ENCODE results near the gene USP22. TPM values are rescaled to one million over a fixed set of nuclear protein-coding genes. Genes with fewer than 3 reads are reported as not detected.

The USP22 gene
- total RNA-seq, 1 experiment from 2014 or later: 210 TPM

GRCh38 chr17:21043296-21044232 is 753 bp upstream of the USP22 start:
- Histone ChIP-seq H3K79me2 (ENCODE audit: insufficient read depth, low read length) (peaks cover 36% of the 10 kb centered on the region), H3K4me3 (replicated peaks in 1 of 2; ENCODE audit: low read depth in 1 of 2, low read length in 2 of 2) (peak overlapping the region; percentile 54 to 59), H3K36me3 (ENCODE audit: control insufficient read depth in 1 of 2, insufficient read depth in 2 of 2, low read length in 2 of 2) (peaks cover 0 to 5% of the 10 kb centered on the region in 2 experiments; a peak in 1 of 4 replicates), H3K9ac (ENCODE audit: low read length) (peak overlapping the region; percentile 67), H3K27ac (ENCODE audit: low read depth, low read length) (peak overlapping the region; percentile 96), H4K20me1 (ENCODE audit: insufficient read depth) (peaks cover 11% of the 10 kb centered on the region), H3K4me1 (ENCODE audit: control insufficient read depth in 1 of 2, insufficient read depth in 2 of 2, low read length in 2 of 2) (peaks cover 11 to 28% of the 10 kb centered on the region in 2 experiments), H3K4me2 (ENCODE audit: low read length) (peak overlapping the region; percentile 68), H3K9me3 (ENCODE audit: control insufficient read depth in 1 of 2, insufficient read depth in 1 of 2, low read depth in 1 of 2, low read length in 2 of 2) (no peaks in the 10 kb centered on the region), H2AFZ (ENCODE audit: low read depth, low read length, poor library complexity, severe bottlenecking) (peak overlapping the region; percentile 3), H3K27me3 (ENCODE audit: insufficient read depth, low read length) (no peaks in the 10 kb centered on the region), H3K9me2 (ENCODE audit: insufficient read depth) (no peaks in the 10 kb centered on the region)
- ChIA-PET CTCF (interaction anchor here (0.5 to 2.7 kb wide), 15 partner anchors 9 to 414 kb away, joined by 3 to 20 read pairs (median 6); no protein-coding TSS in a partner anchor), POLR2A (interaction anchor here (0.8 to 2.5 kb wide), 10 partner anchors 9 to 243 kb away, joined by 3 to 12 read pairs (median 3); partner anchors contain the start of gene DHRS7B), RAD21 (ENCODE audit: low non-redundant PET in 1 of 2, low total read pairs in 2 of 2, uncharacterized antibody in 2 of 2, unreplicated experiment in 2 of 2) (interaction anchor here (0.7 to 1.1 kb wide), 2 partner anchors 14 to 86 kb away, joined by 3 to 7 read pairs; no protein-coding TSS in a partner anchor)
- peak; percentile 86 for ATAC-seq
- intact Hi-C loops (cut with micrococcal nuclease): loop anchor here (2.0 to 5.0 kb wide), 4 partner anchors 74 to 469 kb away; partner anchors contain the start of gene TMEM11
- DNase-seq (ENCODE audit: low read depth, low spot score): peak; percentile 95
- BruUV-seq (replicated peaks): TSS peak; percentile 75
- TF ChIP-seq ZFX (IDR thresholded peaks at IDR 0.05) (peak; percentile 43; the same call in 1 of the 2 replicates), POLR2A (IDR thresholded peaks at IDR 0.05; ENCODE audit: borderline replicate concordance, extremely low read depth, insufficient read depth, insufficient read length) (peak; percentile 32), POLR2AphosphoS5 (IDR thresholded peaks at IDR 0.05; ENCODE audit: low read depth, low read length) (0 out of 2 replicates have a peak, but pooled peaks have one; percentile 45), CTCF (IDR thresholded peaks at IDR 0.05 in 2 of 3, conservative IDR thresholded peaks at IDR 0.05 in 1 of 3; ENCODE audit: borderline replicate concordance in 1 of 3, insufficient read depth in 1 of 3, low read depth in 2 of 3, low read length in 2 of 3) (peak; percentile 48 to 91 (median 80); a peak in 5 of 6 replicates), CEBPB (IDR thresholded peaks at IDR 0.05; ENCODE audit: low read depth) (no peak), CBX3 (IDR thresholded peaks at IDR 0.05; ENCODE audit: low read depth) (0 out of 2 replicates have a peak, but pooled peaks have one; percentile 9), REST (IDR thresholded peaks at IDR 0.05; ENCODE audit: low read depth) (no peak), MAX (IDR thresholded peaks at IDR 0.05) (peak; percentile 21), ZBTB33 (IDR thresholded peaks at IDR 0.05; ENCODE audit: extremely low read depth, insufficient replicate concordance, low read length) (no peak), YY1 (IDR thresholded peaks at IDR 0.05; ENCODE audit: extremely low read depth, insufficient replicate concordance, low read depth, low read length) (peak; percentile 44), RAD21 (IDR thresholded peaks at IDR 0.05; ENCODE audit: low read depth) (peak; percentile 29; the same call in 1 of the 2 replicates), SP1 (IDR thresholded peaks at IDR 0.05; ENCODE audit: low read depth) (peak; percentile 31; the same call in 1 of the 2 replicates), EGR1 (IDR thresholded peaks at IDR 0.05; ENCODE audit: low read depth) (peak; percentile 95), EZH2 (IDR thresholded peaks at IDR 0.05) (no peak), TCF7L2 (IDR thresholded peaks at IDR 0.05; ENCODE audit: borderline replicate concordance, extremely low read depth, insufficient read depth, insufficient read length) (no peak), EZH2phosphoT487 (IDR thresholded peaks at IDR 0.05; ENCODE audit: borderline replicate concordance) (no peak)
